Natural killer cell (primary cell): Measurements from ENCODE around the gene TAGLN2. TPM values are rescaled to one million over a fixed set of nuclear protein-coding genes. Genes with fewer than 3 reads are reported as not detected.

Source experiments
- ATAC-seq, 3 donors: fragments of 150-1000 bp in 2 of 3; fragments of 200-7000 bp in 1 of 3; cut with Tn5 transposase; 1 replicate in 1 of 3; 2 replicates in 2 of 3; pipeline ENCODE4 v1.10.0; 2021; ENCODE audit warnings: mild to moderate bottlenecking in 2 of 3, moderate library complexity in 2 of 3
- DNase-seq, 2 donors: peaks; one replicate each; pipeline versions ENCODE4 v3.0.0 to v3.0.0-alpha.2; 2013 to 2021; ENCODE audit warnings: mixed read lengths in 1 of 2
- H3K27ac ChIP-seq: one replicate; pipeline ENCODE4 v1.5.1; 2013; ENCODE audit warnings: mild to moderate bottlenecking, low read length
- H3K27me3 ChIP-seq: one replicate; pipeline ENCODE4 v1.6.1; 2013; ENCODE audit warnings: low read length; ENCODE audit not compliant: control insufficient read depth, insufficient read depth
- H3K36me3 ChIP-seq: one replicate; pipeline ENCODE4 v1.6.1; 2013; ENCODE audit warnings: low read length; ENCODE audit not compliant: control insufficient read depth, insufficient read depth
- H3K4me1 ChIP-seq: one replicate; pipeline ENCODE4 v1.6.1; 2013; ENCODE audit warnings: low read length; ENCODE audit not compliant: control insufficient read depth, insufficient read depth
- H3K4me3 ChIP-seq: one replicate; pipeline ENCODE4 v1.5.1; 2013; ENCODE audit warnings: low read length
- H3K9me3 ChIP-seq: one replicate; pipeline ENCODE4 v1.6.1; 2013; ENCODE audit warnings: low read length; ENCODE audit not compliant: control insufficient read depth, insufficient read depth
- H3K27ac Mint-ChIP-seq, 2 donors: one replicate each; pipeline ENCODE4 v1.8.0; 2022; ENCODE audit warnings: mild to moderate bottlenecking in 2 of 2, mixed read lengths in 2 of 2, moderate library complexity in 1 of 2
- H3K27me3 Mint-ChIP-seq, 2 donors: one replicate each; pipeline ENCODE4 v1.8.0; 2022; ENCODE audit warnings: low read depth in 2 of 2, mixed read lengths in 2 of 2
- H3K36me3 Mint-ChIP-seq: one replicate; pipeline ENCODE4 v1.8.0; 2022; ENCODE audit warnings: mixed read lengths
- H3K4me1 Mint-ChIP-seq, 2 donors: one replicate each; pipeline ENCODE4 v1.8.0; 2022; ENCODE audit warnings: mixed read lengths in 2 of 2
- H3K4me3 Mint-ChIP-seq: one replicate; pipeline ENCODE4 v1.8.0; 2022; ENCODE audit warnings: mild to moderate bottlenecking, moderate library complexity, mixed read lengths
- H3K9me3 Mint-ChIP-seq, 2 donors: one replicate each; pipeline ENCODE4 v1.8.0; 2022; ENCODE audit warnings: mixed read lengths in 2 of 2
- WGBS: methylation state at CpG from one replicate; pipeline ENCODE4 v1.1.7; 2013; ENCODE audit warnings: missing lambda C conversion rate; ENCODE audit not compliant: insufficient coverage; 5-methylcytosine and 5-hydroxymethylcytosine counted together
- intact Hi-C: fragments of 100-400 bp; cut with micrococcal nuclease; formaldehyde crosslinking; loops from one replicate; pipeline ENCODE4 v1.14.2; 2022
- total RNA-seq, 4 donors: library from RNA; stranded (reverse); fragments of 120-200 nt in 1 of 4; gene quantifications; one replicate each; pipeline versions ENCODE4 v1.2.3 to v1.2.4, GENCODE V29; 2013 to 2022
- TF ChIP-seq, protein P1 (sequence below): fragments of 200-600 bp; IDR thresholded peaks from one replicate; pipeline ENCODE4 v1.8.0; 2022; ENCODE audit warnings: antibody characterized with exemption

TAGLN2 gene
- total RNA-seq, 3 donors from 2014 or later (not counting 1 experiment from before 2014, with no cell fraction given): 344 to 394 (median 358) TPM

GRCh38 chr1:159869173-159869572, 56.1 kb downstream of the TAGLN2 start:
- Mint-ChIP-seq H3K4me1 (peaks cover 0 to 14% of the 10 kb centered on the region in 2 donors), H3K27ac (no peak overlapping the region), H3K4me3 (no peak overlapping the region), H3K36me3 (no peaks in the 10 kb centered on the region), H3K27me3 (peaks cover 6 to 18% of the 10 kb centered on the region in 2 donors), H3K9me3 (no peaks in the 10 kb centered on the region)
- ATAC-seq (no peak), DNase-seq (no peak)
- no peaks in the 10 kb centered on the region for H3K4me1 ChIP-seq
- H3K4me3 ChIP-seq: no peak overlapping the region
- no peaks in the 10 kb centered on the region for H3K9me3 ChIP-seq
- 41% methylated on average over 4 of the region's 4 CpGs for WGBS
- no peaks in the 10 kb centered on the region for H3K36me3 ChIP-seq
- intact Hi-C loops: no loop called here
- H3K27me3 ChIP-seq: no peaks in the 10 kb centered on the region
- TF ChIP-seq, protein P1, sequence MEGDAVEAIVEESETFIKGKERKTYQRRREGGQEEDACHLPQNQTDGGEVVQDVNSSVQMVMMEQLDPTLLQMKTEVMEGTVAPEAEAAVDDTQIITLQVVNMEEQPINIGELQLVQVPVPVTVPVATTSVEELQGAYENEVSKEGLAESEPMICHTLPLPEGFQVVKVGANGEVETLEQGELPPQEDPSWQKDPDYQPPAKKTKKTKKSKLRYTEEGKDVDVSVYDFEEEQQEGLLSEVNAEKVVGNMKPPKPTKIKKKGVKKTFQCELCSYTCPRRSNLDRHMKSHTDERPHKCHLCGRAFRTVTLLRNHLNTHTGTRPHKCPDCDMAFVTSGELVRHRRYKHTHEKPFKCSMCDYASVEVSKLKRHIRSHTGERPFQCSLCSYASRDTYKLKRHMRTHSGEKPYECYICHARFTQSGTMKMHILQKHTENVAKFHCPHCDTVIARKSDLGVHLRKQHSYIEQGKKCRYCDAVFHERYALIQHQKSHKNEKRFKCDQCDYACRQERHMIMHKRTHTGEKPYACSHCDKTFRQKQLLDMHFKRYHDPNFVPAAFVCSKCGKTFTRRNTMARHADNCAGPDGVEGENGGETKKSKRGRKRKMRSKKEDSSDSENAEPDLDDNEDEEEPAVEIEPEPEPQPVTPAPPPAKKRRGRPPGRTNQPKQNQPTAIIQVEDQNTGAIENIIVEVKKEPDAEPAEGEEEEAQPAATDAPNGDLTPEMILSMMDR: no peak
- H3K27ac ChIP-seq: no peak overlapping the region

GRCh38 chr1:159868766-159869165, 56.5 kb downstream of the TAGLN2 start:
- H3K4me1 ChIP-seq: no peaks in the 10 kb centered on the region
- Mint-ChIP-seq H3K4me3 (no peak overlapping the region), H3K9me3 (no peaks in the 10 kb centered on the region), H3K27me3 (peaks cover 6 to 20% of the 10 kb centered on the region in 2 donors), H3K36me3 (no peaks in the 10 kb centered on the region), H3K4me1 (peaks cover 0 to 17% of the 10 kb centered on the region in 2 donors), H3K27ac (no peak overlapping the region)
- H3K36me3 ChIP-seq: no peaks in the 10 kb centered on the region
- ATAC-seq (no peak), DNase-seq (no peak)
- no peaks in the 10 kb centered on the region for H3K9me3 ChIP-seq
- TF ChIP-seq, protein P1: no peak
- intact Hi-C loops: no loop called here
- no peak overlapping the region for H3K4me3 ChIP-seq
- no peaks in the 10 kb centered on the region for H3K27me3 ChIP-seq
- WGBS: 77% methylated on average over 3 of the region's 3 CpGs
- no peak overlapping the region for H3K27ac ChIP-seq

Other genes with a start within 250 kb of the TAGLN2 start
- not detected for gene CRP, start 210.9 kb downstream of the TAGLN2 start, total RNA-seq
- 10 to 100 TPM; 18.6 to 22.1 (median 21.1) TPM for gene DUSP23, start 144.5 kb downstream of the TAGLN2 start, total RNA-seq
- 100 to 1,000 TPM; 138 to 309 (median 298) TPM for gene FCRL6, start 123.1 kb downstream of the TAGLN2 start, total RNA-seq
- 1 to 10 TPM in 2 of 3 donors, under 1 TPM in 1; 0.64 to 4.4 (median 2.8) TPM for gene SLAMF8, start 98.6 kb downstream of the TAGLN2 start, total RNA-seq
- gene VSIG8, start 62.9 kb downstream of the TAGLN2 start, total RNA-seq: not detected
- 1 to 10 TPM; 1.3 to 5.0 (median 1.6) TPM for gene CFAP45, start 25.3 kb downstream of the TAGLN2 start, total RNA-seq
- not detected for gene IGSF9, start 20.1 kb upstream of the TAGLN2 start, total RNA-seq
- gene SLAMF9, start 28.7 kb upstream of the TAGLN2 start, total RNA-seq: not detected
- 1 to 10 TPM; 3.8 to 5.1 (median 3.9) TPM for gene PIGM, start 106.5 kb upstream of the TAGLN2 start, total RNA-seq
- gene KCNJ10, start 144.7 kb upstream of the TAGLN2 start, total RNA-seq: not detected
- gene KCNJ9, start 156.0 kb upstream of the TAGLN2 start, total RNA-seq: not detected
- 10 to 100 TPM; 26.3 to 35.3 (median 32.1) TPM for gene IGSF8, start 173.1 kb upstream of the TAGLN2 start, total RNA-seq
- not detected for gene ATP1A2, start 190.3 kb upstream of the TAGLN2 start, total RNA-seq
- not detected for gene ATP1A4, start 226.1 kb upstream of the TAGLN2 start, total RNA-seq